Liver (tissue), 3 donors: Measurements from ENCODE around the gene MTX1.

Experiments used
- EGR1 ChIP-seq, 2 donors: IDR thresholded peaks; 2 replicates each; pipeline ENCODE4 v1.6.1; 2016 to 2018; ENCODE audit warnings: antibody characterized with exemption in 2 of 2, low read depth in 2 of 2
- MAX ChIP-seq: IDR thresholded peaks from 2 replicates; pipeline ENCODE4 v1.6.1; 2016; ENCODE audit warnings: antibody characterized with exemption
- REST ChIP-seq: IDR thresholded peaks from 2 replicates; pipeline ENCODE4 v1.6.1; 2016; ENCODE audit warnings: antibody characterized with exemption, mild to moderate bottlenecking
- SP1 ChIP-seq: IDR thresholded peaks from 2 replicates; pipeline ENCODE4 v1.6.1; 2018; ENCODE audit warnings: antibody characterized with exemption, mild to moderate bottlenecking
- TAF1 ChIP-seq: conservative IDR thresholded peaks from 2 replicates; pipeline ENCODE4 v1.6.1; 2016; ENCODE audit warnings: antibody characterized with exemption, mild to moderate bottlenecking
- TF ChIP-seq, protein P1 (sequence below): fragments of 150-350 bp; IDR thresholded peaks from 2 replicates; pipeline ENCODE4 v1.5.1; 2017; ENCODE audit warnings: improper control_type of control experiment, low read depth, low read length; ENCODE audit not compliant: missing input control
- TF ChIP-seq, protein P2 (sequence below): IDR thresholded peaks from 2 replicates; pipeline ENCODE4 v1.6.1; 2016; ENCODE audit warnings: antibody characterized with exemption
- donor health status: healthy.
- donor health status: healthy.

GRCh38 chr1:155184835-155185782 lies 23.4 kb upstream of the MTX1 start:
- TF ChIP-seq, protein P1, sequence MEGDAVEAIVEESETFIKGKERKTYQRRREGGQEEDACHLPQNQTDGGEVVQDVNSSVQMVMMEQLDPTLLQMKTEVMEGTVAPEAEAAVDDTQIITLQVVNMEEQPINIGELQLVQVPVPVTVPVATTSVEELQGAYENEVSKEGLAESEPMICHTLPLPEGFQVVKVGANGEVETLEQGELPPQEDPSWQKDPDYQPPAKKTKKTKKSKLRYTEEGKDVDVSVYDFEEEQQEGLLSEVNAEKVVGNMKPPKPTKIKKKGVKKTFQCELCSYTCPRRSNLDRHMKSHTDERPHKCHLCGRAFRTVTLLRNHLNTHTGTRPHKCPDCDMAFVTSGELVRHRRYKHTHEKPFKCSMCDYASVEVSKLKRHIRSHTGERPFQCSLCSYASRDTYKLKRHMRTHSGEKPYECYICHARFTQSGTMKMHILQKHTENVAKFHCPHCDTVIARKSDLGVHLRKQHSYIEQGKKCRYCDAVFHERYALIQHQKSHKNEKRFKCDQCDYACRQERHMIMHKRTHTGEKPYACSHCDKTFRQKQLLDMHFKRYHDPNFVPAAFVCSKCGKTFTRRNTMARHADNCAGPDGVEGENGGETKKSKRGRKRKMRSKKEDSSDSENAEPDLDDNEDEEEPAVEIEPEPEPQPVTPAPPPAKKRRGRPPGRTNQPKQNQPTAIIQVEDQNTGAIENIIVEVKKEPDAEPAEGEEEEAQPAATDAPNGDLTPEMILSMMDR, result no peak
- TF ChIP-seq REST (no peak), MAX (no peak), EGR1 (IDR thresholded peaks at IDR 0.05; ENCODE audit: low read depth in 2 of 2) (no peak), SP1 (no peak), TAF1 (no peak)
- TF ChIP-seq, protein P2, sequence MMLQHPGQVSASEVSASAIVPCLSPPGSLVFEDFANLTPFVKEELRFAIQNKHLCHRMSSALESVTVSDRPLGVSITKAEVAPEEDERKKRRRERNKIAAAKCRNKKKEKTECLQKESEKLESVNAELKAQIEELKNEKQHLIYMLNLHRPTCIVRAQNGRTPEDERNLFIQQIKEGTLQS, result no peak
